Central memory CD4-positive, alpha-beta T cell (primary cell): ENCODE data around the gene BOD1L1.

Experiments
- DNase-seq: peaks from one replicate; pipeline ENCODE4 v3.0.0; 2022

The BOD1L1 gene

GRCh38 chr4:13537832-13538177 lies 89.7 kb downstream of the BOD1L1 start:
- DNase-seq: no peak

GRCh38 chr4:13537011-13537831 lies 90.3 kb downstream of the BOD1L1 start:
- DNase-seq: no peak

GRCh38 chr4:13536607-13537006 lies 90.9 kb downstream of the BOD1L1 start:
- DNase-seq: no peak

GRCh38 chr4:13535708-13536361 lies 91.7 kb downstream of the BOD1L1 start:
- DNase-seq: no peak

- DNase-seq: no peak
Observed at GRCh38 chr4:13535118-13535517, 92.4 kb downstream of the BOD1L1 start.

GRCh38 chr4:13534344-13535063 lies 93.0 kb downstream of the BOD1L1 start:
- DNase-seq: no peak

GRCh38 chr4:13533670-13534343 lies 93.7 kb downstream of the BOD1L1 start:
- no peak for DNase-seq

GRCh38 chr4:13531625-13531998 lies 95.9 kb downstream of the BOD1L1 start:
- no peak for DNase-seq

- no peak for DNase-seq
Observed at GRCh38 chr4:13530823-13531624, 96.5 kb downstream of the BOD1L1 start.

- no peak for DNase-seq
Observed at GRCh38 chr4:13529128-13529919, 98.2 kb downstream of the BOD1L1 start.

GRCh38 chr4:13528821-13529127 lies 98.8 kb downstream of the BOD1L1 start:
- no peak for DNase-seq

- DNase-seq: no peak
Observed at GRCh38 chr4:13527981-13528820, 99.3 kb downstream of the BOD1L1 start.

- DNase-seq: no peak
Observed at GRCh38 chr4:13527192-13527980, 100.1 kb downstream of the BOD1L1 start.

- no peak for DNase-seq
Observed at GRCh38 chr4:13526658-13527057, 100.9 kb downstream of the BOD1L1 start.

- DNase-seq: no peak
Observed at GRCh38 chr4:13525606-13526281, 101.8 kb downstream of the BOD1L1 start.

GRCh38 chr4:13524504-13525243 lies 102.9 kb downstream of the BOD1L1 start:
- no peak for DNase-seq

GRCh38 chr4:13523591-13524503 lies 103.7 kb downstream of the BOD1L1 start:
- DNase-seq: no peak

GRCh38 chr4:13523105-13523477 lies 104.4 kb downstream of the BOD1L1 start:
- no peak for DNase-seq
